Kidney (tissue), 14 donors: ENCODE measurements around the gene RBM23. TPM values are rescaled to one million over a fixed set of nuclear protein-coding genes. Genes with fewer than 3 reads are reported as not detected.

Experiments
- DNase-seq, 5 donors: peaks; one replicate each; pipeline ENCODE4 v3.0.0-alpha.2; 2013 to 2020
- FAIRE-seq: peaks from 2 replicates; lab custom pipeline; 2012; peaks lifted over from hg19 to GRCh38; lab: Jason Lieb, UNC
- H3K27ac ChIP-seq, 2 donors: one replicate each; pipeline ENCODE4 v1.7.0; 2013; ENCODE audit warnings: low read depth in 2 of 2, low read length in 2 of 2, inconsistent platforms in 1 of 2
- H3K27me3 ChIP-seq: one replicate; pipeline ENCODE4 v1.7.1; 2013; ENCODE audit warnings: low read length, inconsistent platforms; ENCODE audit not compliant: control insufficient read depth, insufficient read depth
- H3K36me3 ChIP-seq, 3 donors: one replicate each; pipeline versions ENCODE4 v1.7.0 to v1.7.1; 2013; ENCODE audit warnings: low read length in 3 of 3, control low read depth in 1 of 3, inconsistent platforms in 1 of 3; ENCODE audit not compliant: insufficient read depth in 3 of 3, control insufficient read depth in 2 of 3
- H3K4me1 ChIP-seq, 3 donors: one replicate each; pipeline versions ENCODE4 v1.7.0 to v1.7.1; 2013; ENCODE audit warnings: low read length in 3 of 3, inconsistent platforms in 1 of 3, low read depth in 1 of 3; ENCODE audit not compliant: control insufficient read depth in 2 of 3, insufficient read depth in 2 of 3
- H3K4me3 ChIP-seq, 3 donors: one replicate each; pipeline versions ENCODE4 v1.7.0 to v1.8.1; 2013; ENCODE audit warnings: low read length in 3 of 3, control low read depth in 1 of 3, inconsistent platforms in 1 of 3
- H3K9ac ChIP-seq, 3 donors: one replicate each; pipeline versions ENCODE4 v1.7.0 to v1.7.1; 2013; ENCODE audit warnings: low read length in 3 of 3, control low read depth in 1 of 3, inconsistent platforms in 1 of 3
- H3K9me3 ChIP-seq, 3 donors: one replicate each; pipeline versions ENCODE4 v1.7.0 to v1.7.1; 2013; ENCODE audit warnings: low read length in 3 of 3, control low read depth in 1 of 3, inconsistent platforms in 1 of 3; ENCODE audit not compliant: control insufficient read depth in 2 of 3, insufficient read depth in 1 of 3
- CTCF ChIP-seq: IDR thresholded peaks from 3 replicates; pipeline ENCODE4 v1.5.1; 2012; ENCODE audit warnings: mild to moderate bottlenecking, moderate library complexity, borderline replicate concordance; ENCODE audit not compliant: insufficient read depth; ENCODE audit errors: extremely low read depth
- intact Hi-C: fragments of 100-400 bp; cut with DNase I; formaldehyde crosslinking; loops from one replicate; pipeline ENCODE4 v1.11.1; 2022
- polyA plus RNA-seq: library from polyadenylated mRNA; stranded (reverse); fragments of 350-450 nt; fragmentation: Illumina TruSeq; extraction: RNeasy Lipid Tissue Mini Kit (QIAGEN cat#74804); gene quantifications from one replicate; pipeline ENCODE4 v1.2.3, GENCODE V29; 2014; ENCODE audit warnings: low read depth, low replicate concordance; ENCODE audit not compliant: insufficient read depth
- total RNA-seq: library from RNA; stranded (reverse); fragmentation: NEBNext Ultra II Directional; extraction: Animal tissue kit (Norgen Biotek cat#: 25700); gene quantifications from one replicate; pipeline ENCODE4 v1.2.1, GENCODE V29; 2021
- donor health status: control.
- donor health status: control.
- donor health status: control.
- donor health status: control.
- donor health status: control.
- donor health status: DM: yes; HTN: yes; CAD: no.
- donor health status: Normal renal cell carcinoma (clear cell type).

RBM23 gene
- total and polyA plus RNA-seq, 2 donors from 2014 or later = 44.8 to 93.6 TPM

DNA sequence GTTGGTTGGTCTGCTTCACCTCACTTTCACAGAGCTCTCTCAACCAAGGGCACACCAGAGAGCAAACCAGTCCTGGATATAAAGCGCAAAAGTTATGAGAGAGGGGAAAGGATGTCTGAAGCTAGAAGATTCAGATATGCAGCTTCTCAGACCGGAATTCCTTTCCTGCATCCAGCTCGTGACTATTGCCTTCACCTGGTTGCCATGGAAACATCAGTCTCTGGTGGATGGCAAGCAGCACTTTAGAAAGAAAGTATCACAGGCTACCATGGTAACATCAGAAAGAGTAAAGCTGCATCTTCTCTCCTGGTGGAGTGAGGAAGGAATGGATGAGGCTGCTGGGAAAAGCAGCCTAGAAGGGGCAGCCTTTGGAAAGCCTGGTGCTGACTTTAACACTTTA lies 22.2 kb downstream of the RBM23 start:
- TF ChIP-seq CTCF = no peak
- intact Hi-C loops = no loop called here
- H3K27ac ChIP-seq = no peak overlapping the region

DNA sequence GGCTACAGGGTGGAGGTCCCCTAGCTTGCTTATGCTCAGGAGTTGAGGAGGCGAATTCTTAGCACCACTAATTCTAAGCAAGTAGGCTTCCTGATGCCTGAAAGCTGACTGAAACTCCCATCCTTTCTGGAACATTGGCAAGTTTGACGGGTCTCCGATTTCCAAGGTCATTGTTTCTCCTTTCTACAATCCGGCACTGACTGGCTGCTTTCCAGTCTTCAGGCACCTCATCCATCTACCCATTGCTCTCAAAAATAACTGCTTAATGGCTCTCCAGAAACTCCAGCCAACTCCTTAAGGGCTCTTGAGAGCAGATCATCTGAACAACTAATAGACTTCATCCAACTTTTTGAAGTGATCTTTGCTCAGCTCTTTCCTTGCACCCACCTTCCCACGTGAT lies 22.6 kb downstream of the RBM23 start:
- Histone ChIP-seq H3K4me3 (no peak overlapping the region), H3K9ac (no peak overlapping the region), H3K9me3 (no peaks in the 10 kb centered on the region), H3K27ac (no peak overlapping the region), H3K4me1 (no peaks in the 10 kb centered on the region), H3K27me3 (no peaks in the 10 kb centered on the region), H3K36me3 (peaks cover 4 to 7% (median 7%) of the 10 kb centered on the region in 3 donors)
- FAIRE-seq (no peak), DNase-seq (no peak)
- intact Hi-C loops = no loop called here
- TF ChIP-seq CTCF = no peak

More for the DNA sequence above, 22.2 kb downstream of the RBM23 start:
- Histone ChIP-seq H3K4me3 (no peak overlapping the region), H3K4me1 (no peaks in the 10 kb centered on the region), H3K27me3 (no peaks in the 10 kb centered on the region), H3K9ac (no peak overlapping the region), H3K9me3 (no peaks in the 10 kb centered on the region), H3K36me3 (peaks cover 7 to 11% (median 11%) of the 10 kb centered on the region in 3 donors)
- FAIRE-seq (no peak), DNase-seq (no peak)

GRCh38 chr14:22895402-22895801 lies 23.5 kb downstream of the RBM23 start:
- Histone ChIP-seq H3K27ac (no peak overlapping the region), H3K36me3 (no peaks in the 10 kb centered on the region), H3K9ac (no peak overlapping the region), H3K27me3 (no peaks in the 10 kb centered on the region), H3K4me1 (no peaks in the 10 kb centered on the region), H3K9me3 (no peaks in the 10 kb centered on the region), H3K4me3 (no peak overlapping the region)
- no peak for TF ChIP-seq CTCF
- intact Hi-C loops = no loop called here
- DNase-seq = no peak
- FAIRE-seq = no peak

- no peak for TF ChIP-seq CTCF
- H3K4me1 ChIP-seq = no peaks in the 10 kb centered on the region
- H3K9ac ChIP-seq = no peak overlapping the region
- no peaks in the 10 kb centered on the region for H3K27me3 ChIP-seq
- no peaks in the 10 kb centered on the region for H3K36me3 ChIP-seq
- H3K27ac ChIP-seq = no peak overlapping the region
- no peak overlapping the region for H3K4me3 ChIP-seq
- intact Hi-C loops = no loop called here
- FAIRE-seq (no peak), DNase-seq (no peak)
- H3K9me3 ChIP-seq = no peaks in the 10 kb centered on the region
These were observed 25.2 kb downstream of the RBM23 start for GRCh38 chr14:22893706-22894105.
